KMS-11 (cell line): Measurements from ENCODE around the gene PCSK2.

Experiments
- H2AFZ ChIP-seq: fragments of 200-600 bp; sonication (generic); 2 replicates; pipeline ENCODE4 v1.6.1; 2016; ENCODE audit warnings: antibody characterized with exemption, mixed run types, low read depth
- H3K27ac ChIP-seq: fragments of 200-600 bp; sonication (generic); 2 replicates; pipeline ENCODE4 v1.6.1; 2016; ENCODE audit warnings: mild to moderate bottlenecking, mixed run types
- H3K27me3 ChIP-seq: fragments of 200-600 bp; sonication (generic); 2 replicates; pipeline ENCODE4 v1.6.1; 2017; ENCODE audit warnings: mild to moderate bottlenecking, low read depth, mixed run types, moderate library complexity; ENCODE audit not compliant: insufficient read depth
- H3K36me3 ChIP-seq: fragments of 200-600 bp; sonication (generic); 2 replicates; pipeline ENCODE4 v1.6.1; 2017; ENCODE audit warnings: mild to moderate bottlenecking, mixed run types; ENCODE audit not compliant: insufficient read depth
- H3K4me1 ChIP-seq: fragments of 200-600 bp; sonication (generic); 2 replicates; pipeline ENCODE4 v1.6.1; 2016; ENCODE audit warnings: mild to moderate bottlenecking, low read depth, mixed run types; ENCODE audit not compliant: poor library complexity, severe bottlenecking
- H3K4me2 ChIP-seq: fragments of 200-600 bp; sonication (generic); 2 replicates; pipeline ENCODE4 v1.7.0; 2016; ENCODE audit warnings: mild to moderate bottlenecking, mixed run types
- H3K4me3 ChIP-seq: fragments of 200-600 bp; sonication (generic); IDR thresholded peaks from 2 replicates; pipeline ENCODE4 v1.6.1; 2017; ENCODE audit warnings: low read depth, low read length, mixed read lengths; ENCODE audit not compliant: insufficient read depth
- H3K79me2 ChIP-seq: fragments of 200-600 bp; sonication (generic); 2 replicates; pipeline ENCODE4 v1.6.1; 2016; ENCODE audit warnings: low read depth, mixed run types; ENCODE audit not compliant: insufficient read depth
- H3K9ac ChIP-seq: fragments of 200-600 bp; sonication (generic); 2 replicates; pipeline ENCODE4 v1.6.1; 2016; ENCODE audit warnings: mild to moderate bottlenecking, mixed run types
- H4K20me1 ChIP-seq: fragments of 200-600 bp; sonication (generic); 2 replicates; pipeline ENCODE4 v1.6.1; 2016; ENCODE audit warnings: mild to moderate bottlenecking, mixed run types; ENCODE audit not compliant: insufficient read depth
- TF ChIP-seq, protein P1 (sequence below): fragments of 200-600 bp; sonication (generic); conservative IDR thresholded peaks from 2 replicates; pipeline ENCODE4 v1.6.1; 2017; ENCODE audit warnings: low read depth, mild to moderate bottlenecking, antibody characterized with exemption, low read length, moderate library complexity, mixed read lengths

The PCSK2 gene

DNA sequence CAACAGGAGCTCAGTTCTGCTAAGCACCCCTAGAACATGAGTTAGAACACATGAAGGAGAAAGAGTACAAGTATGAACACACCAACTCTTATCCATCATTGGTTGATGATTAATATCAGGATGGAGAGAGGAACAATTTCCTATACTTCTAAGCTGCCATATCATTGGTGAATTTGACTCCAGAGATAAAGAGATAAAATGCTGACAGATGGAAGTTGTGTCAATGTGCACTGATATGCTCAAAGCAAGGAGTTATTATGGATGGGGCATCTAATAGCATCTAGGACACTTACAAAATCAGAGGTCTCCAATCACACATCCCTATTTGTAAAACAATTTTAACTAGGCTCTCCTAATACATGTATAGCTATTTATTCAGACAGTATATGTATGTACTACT is 159.0 kb downstream of the PCSK2 start:
- Histone ChIP-seq H2AFZ (no peak overlapping the region), H3K4me2 (no peak overlapping the region), H3K4me3 (no peak overlapping the region), H3K27me3 (no peaks in the 10 kb centered on the region), H4K20me1 (no peaks in the 10 kb centered on the region), H3K4me1 (no peaks in the 10 kb centered on the region), H3K27ac (no peak overlapping the region), H3K9ac (no peak overlapping the region), H3K79me2 (no peaks in the 10 kb centered on the region), H3K36me3 (no peaks in the 10 kb centered on the region)
- TF ChIP-seq, protein P1, sequence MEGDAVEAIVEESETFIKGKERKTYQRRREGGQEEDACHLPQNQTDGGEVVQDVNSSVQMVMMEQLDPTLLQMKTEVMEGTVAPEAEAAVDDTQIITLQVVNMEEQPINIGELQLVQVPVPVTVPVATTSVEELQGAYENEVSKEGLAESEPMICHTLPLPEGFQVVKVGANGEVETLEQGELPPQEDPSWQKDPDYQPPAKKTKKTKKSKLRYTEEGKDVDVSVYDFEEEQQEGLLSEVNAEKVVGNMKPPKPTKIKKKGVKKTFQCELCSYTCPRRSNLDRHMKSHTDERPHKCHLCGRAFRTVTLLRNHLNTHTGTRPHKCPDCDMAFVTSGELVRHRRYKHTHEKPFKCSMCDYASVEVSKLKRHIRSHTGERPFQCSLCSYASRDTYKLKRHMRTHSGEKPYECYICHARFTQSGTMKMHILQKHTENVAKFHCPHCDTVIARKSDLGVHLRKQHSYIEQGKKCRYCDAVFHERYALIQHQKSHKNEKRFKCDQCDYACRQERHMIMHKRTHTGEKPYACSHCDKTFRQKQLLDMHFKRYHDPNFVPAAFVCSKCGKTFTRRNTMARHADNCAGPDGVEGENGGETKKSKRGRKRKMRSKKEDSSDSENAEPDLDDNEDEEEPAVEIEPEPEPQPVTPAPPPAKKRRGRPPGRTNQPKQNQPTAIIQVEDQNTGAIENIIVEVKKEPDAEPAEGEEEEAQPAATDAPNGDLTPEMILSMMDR, result no peak

DNA sequence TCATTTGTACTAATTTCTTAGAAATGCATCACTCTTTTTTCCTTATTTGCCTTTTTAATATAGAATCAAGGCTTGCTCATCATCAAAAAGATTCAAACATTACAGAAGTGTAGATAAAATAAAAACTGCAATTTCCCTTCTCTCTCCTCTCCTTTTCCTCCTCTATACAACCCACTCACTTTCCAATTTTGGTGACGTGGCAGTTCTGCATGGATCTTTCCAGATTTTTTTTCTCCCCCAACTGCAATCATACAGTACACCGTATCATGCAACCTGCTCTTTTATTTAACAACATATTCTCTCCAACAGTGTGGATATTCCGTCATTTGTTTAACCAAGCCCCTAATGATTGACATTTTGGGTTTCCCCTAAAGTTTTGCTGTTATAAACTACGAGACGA is 163.8 kb downstream of the PCSK2 start:
- Histone ChIP-seq H3K4me3 (no peak overlapping the region), H3K27me3 (no peaks in the 10 kb centered on the region), H3K36me3 (no peaks in the 10 kb centered on the region), H2AFZ (no peak overlapping the region), H3K4me2 (no peak overlapping the region), H3K79me2 (no peaks in the 10 kb centered on the region), H3K4me1 (no peaks in the 10 kb centered on the region), H4K20me1 (no peaks in the 10 kb centered on the region), H3K9ac (no peak overlapping the region), H3K27ac (no peak overlapping the region)
- TF ChIP-seq, protein P1, result no peak

DNA sequence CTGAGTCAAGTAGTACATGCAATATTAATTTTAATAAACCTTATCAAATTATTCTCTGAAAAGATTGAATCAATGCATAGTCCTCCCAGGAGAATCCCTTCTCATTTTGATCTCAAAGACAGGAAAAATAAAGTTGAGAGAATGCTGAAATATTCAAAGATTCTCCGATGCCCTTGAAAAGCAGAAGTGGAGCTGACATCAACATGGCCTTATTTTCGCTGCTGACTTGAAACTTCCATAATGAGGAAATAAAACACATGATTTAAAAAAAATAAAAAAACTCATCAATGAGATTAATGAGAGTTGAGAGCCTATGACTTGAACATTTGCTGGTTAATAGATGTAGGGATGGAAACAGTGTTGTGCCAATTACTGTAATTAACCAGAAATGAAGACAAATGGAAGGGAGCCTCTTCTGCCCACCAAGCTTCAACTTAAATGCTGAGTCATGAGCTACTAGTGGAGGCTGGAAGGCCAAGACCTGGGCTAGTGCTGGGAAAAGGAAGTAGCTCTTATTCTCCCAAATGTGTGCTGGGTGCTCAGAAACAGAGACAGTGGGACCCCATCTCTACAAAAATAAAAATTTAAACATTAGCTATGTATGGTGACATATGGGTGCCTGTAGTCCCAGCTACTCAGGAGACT is 164.4 kb downstream of the PCSK2 start:
- H3K27ac ChIP-seq, result no peak overlapping the region
- H3K4me1 ChIP-seq, result no peaks in the 10 kb centered on the region
- no peak overlapping the region for H2AFZ ChIP-seq
- H3K4me2 ChIP-seq, result no peak overlapping the region
- no peaks in the 10 kb centered on the region for H3K36me3 ChIP-seq
- H3K79me2 ChIP-seq, result no peaks in the 10 kb centered on the region
- H3K9ac ChIP-seq, result no peak overlapping the region
- no peak overlapping the region for H3K4me3 ChIP-seq
- H3K27me3 ChIP-seq, result no peaks in the 10 kb centered on the region
- no peaks in the 10 kb centered on the region for H4K20me1 ChIP-seq
- TF ChIP-seq, protein P1, result no peak

DNA sequence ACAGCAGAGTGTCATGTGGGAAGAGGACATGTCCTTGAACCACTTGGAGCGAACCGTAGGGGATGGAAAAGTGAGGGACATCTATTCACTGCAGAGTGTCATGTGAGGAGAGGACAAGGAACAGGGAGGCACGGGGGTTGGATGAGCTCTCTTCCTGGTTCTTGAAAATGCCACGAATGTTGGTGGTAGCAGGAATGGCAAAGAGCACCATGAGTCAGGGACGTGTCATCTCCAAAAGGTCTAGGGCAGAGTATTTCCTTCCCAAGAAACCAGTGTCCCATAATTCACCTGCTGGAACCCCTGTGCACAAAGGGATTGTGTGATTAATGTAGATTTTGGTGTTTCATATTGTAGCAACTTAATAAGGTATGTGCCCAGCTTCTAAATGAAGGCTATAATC is 167.6 kb downstream of the PCSK2 start:
- Histone ChIP-seq H3K27me3 (no peaks in the 10 kb centered on the region), H3K27ac (no peak overlapping the region), H3K4me3 (no peak overlapping the region), H3K36me3 (no peaks in the 10 kb centered on the region), H3K4me1 (no peaks in the 10 kb centered on the region), H3K9ac (no peak overlapping the region), H3K4me2 (no peak overlapping the region), H3K79me2 (no peaks in the 10 kb centered on the region), H2AFZ (no peak overlapping the region), H4K20me1 (no peaks in the 10 kb centered on the region)
- TF ChIP-seq, protein P1, result no peak
